GM03348 (cell line): ENCODE data around the gene CNOT1.
A peak's percentile ranks its signal among the peaks of the same experiment; 100 is the strongest.
"Not testable (repeated sequence)": the region's sequence is repeated elsewhere in the genome, so short reads cannot be mapped to it uniquely, and the experiment has no call there.

Experiments
- DNase-seq: peaks from one replicate; pipeline ENCODE4 v3.0.0; 2012; ENCODE audit warnings: low spot score

CNOT1 gene

GRCh38 chr16:58629733-58630640 lies at the start of gene CNOT1:
TSS of gene CNOT1 (minus strand) at chr16:58629826. CDS start at chr16:58599337, 30,489 bp downstream.
- peak; percentile 99 for DNase-seq

DNA sequence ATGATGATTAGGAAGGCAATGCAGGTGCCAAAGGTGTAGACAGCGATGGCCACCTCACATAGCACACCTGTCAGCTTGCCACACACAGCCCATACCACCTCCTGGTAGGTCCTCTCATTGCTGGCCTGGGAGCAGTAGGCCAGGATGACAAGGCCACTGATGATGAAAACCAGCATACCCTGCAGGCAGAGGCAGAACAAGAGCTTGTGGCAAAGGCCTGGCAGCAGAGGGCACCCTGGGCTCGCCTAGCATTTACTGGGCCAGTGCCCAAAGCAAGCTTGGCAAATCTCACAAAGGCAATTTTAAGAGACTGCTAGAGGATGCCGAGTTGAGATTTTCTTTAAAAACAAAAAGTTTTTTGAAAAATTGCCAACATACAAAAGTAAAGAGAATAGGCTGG lies 49.1 kb upstream of the CNOT1 start:
- DNase-seq: peak; percentile 43

GRCh38 chr16:58678269-58678668 lies 48.6 kb upstream of the CNOT1 start:
- DNase-seq: no peak

DNA sequence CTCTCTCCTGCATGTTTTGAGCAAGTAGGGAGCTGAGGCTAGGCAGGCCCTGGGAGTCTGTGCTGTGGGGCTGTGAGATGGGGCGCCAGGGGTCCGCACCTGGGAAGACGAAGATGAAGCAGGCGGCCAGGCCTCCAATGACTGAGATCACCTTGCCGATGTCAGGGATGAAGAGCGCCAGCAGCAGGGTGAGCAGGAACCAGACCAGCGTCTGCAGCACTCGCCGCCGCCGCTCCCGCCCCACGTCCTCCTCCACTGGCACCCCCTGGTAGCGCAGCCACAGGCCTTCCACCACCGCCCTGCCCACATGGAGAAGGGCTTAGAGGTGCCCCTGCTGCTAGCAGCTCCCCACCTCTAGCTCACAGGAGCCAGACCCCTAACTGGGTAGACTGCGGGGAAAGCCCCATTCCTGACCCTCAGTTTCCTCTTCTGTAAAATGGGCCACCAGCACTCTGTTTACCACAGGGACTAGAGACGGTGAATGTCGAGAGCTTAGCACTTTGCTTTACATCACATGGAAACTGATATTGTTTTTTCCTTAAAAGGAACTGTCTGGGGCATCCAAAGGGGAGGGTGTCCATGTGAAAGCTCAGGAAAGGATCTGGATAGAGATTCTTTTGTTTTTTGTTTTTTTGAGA lies 41.4 kb upstream of the CNOT1 start:
- DNase-seq: no peak

GRCh38 chr16:58670177-58670576 lies 40.6 kb upstream of the CNOT1 start:
- DNase-seq: no peak

DNA sequence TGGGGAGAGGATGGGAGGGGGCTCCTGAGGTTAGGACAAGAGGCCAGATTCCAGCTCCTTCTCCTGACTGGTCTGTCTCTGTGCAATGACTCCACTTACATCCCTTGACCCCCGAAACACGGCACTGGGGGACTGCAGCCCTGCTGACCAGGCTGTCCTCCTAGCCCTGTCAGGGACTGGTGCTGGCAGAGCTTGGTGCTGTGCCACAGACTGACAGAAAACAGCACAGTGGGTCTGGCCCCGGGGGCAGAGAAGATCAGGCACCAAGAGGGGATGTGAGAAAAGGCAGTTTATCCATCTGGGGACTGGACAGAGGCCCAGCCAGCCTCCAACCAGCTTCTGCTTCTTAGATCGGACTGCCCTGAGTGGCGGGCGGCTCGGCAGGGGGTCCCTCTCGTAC lies 35.6 kb upstream of the CNOT1 start:
- no peak for DNase-seq

DNA sequence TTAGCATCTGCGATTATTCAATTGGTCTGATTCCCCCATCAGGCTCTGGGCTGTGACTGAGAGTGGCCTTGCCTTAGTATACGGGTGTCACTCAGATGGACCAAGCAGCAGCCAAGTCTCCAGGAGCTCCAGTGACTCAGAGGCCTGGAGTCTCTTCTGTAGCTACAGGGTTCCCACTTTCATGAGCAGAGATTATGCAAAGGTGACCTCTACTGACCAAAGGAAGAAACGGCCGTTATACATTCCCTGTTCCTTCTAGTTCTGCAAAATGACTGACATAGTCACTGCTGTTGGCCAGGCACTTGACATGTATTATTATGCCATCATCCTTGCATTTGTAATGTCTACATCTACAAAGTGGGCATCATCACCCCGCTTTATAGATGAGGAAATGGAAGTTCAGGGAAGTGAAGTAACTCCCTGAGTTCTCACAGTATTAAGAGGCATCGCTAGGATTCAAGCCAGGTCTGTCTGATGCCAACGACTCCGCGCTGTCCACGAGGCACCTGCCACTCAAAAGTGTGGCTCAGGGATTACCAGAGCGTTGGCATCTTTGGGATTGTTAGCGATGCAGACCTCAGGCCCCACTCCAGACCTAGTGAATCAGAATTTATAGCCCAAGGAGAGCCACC lies 31.7 kb upstream of the CNOT1 start:
- peak; percentile 92 for DNase-seq

- DNase-seq: not testable (repeated sequence)
These were observed 30.3 kb upstream of the CNOT1 start for GRCh38 chr16:58659911-58660310.

DNA sequence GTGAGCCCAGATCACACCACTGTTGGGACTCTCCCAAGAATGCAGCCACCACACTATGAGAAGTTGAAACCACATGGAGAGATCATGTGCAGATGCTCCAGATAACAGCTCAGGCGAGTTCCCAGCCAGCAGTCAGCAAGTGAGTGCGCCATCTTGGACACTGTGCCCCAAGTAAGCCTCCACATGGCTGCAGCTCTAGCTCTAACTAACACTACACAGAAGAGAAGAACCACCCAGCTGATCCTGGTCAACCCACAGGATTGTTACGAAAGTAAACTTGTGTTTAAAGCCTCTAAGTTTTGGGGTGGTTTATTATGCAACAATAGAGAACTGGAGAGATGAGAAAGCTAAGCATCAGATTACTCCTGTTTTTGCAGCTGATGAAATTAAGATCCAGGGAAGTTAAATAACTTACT lies 29.2 kb upstream of the CNOT1 start:
- no peak for DNase-seq

DNA sequence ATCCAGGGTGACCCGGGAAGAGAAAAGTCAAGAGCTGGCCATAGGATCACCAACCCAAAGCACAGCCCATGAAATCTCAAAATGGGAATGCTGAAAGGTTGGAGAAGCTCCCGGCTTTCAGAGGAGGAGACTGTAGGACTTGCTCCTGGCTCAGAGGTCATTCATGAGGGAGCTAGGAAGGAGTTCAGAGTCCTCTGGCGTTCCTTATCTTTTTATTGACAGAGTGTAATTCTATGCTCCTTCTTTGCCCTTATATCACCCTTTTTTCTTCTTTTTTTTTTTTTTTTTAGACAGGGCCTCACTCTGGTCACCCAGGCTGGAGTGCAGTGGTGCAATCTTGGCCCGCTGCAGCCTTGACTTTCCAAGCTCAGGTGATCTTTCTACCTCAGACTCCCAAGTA lies 27.3 kb upstream of the CNOT1 start:
- no peak for DNase-seq

GRCh38 chr16:58655215-58655596 lies 25.6 kb upstream of the CNOT1 start:
- no peak for DNase-seq

DNA sequence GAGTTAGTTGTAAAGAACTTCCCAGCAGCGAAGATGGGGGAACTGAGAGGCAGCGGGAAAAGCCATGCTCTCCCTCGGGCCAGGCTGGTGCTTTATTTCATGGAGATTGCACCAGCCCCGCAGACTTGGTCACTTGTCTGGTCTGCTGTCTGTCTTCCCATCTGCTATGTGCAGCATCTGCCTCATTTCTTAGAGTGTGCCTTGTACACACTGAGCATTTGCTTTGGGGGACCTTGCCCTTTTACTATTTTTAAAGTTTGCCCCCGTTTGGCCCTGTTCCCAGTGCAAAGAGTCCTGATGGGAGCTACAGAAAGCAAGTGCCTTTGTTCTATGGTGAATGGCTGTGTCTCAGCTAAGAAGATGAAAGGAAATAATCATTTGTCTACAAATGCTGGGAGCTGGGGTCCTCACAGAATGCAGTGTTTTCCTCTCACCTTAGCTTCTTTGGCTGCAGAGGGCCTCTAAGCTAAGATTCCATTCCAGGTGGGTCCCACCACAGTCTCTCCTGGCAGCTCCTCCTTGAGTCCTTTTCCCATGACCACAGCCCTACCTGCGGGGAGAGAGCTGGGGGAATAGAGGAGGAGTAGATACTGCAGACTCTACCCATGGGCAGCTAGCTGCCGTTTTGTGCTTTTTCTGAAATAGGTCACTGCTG lies 25.1 kb upstream of the CNOT1 start:
- DNase-seq: no peak

DNA sequence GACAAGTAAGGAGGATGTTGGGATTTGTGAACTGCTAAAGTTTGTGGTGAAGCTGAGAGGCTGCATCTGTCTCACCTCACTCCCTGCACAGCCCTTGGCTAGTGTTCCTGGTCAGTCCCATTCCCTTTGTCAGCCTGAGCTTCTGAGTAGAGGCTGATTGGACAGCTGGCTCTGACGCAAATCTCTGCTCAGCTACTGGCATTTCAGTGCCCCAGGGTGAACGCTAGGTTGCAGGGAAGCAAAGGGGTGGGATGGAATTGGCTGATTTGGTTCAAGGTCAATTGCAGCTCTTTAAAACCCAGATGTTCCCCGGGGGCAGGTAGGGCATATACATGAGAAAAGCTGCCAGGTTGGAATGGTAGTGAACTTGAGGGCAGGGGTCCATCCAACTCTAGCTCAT lies 23.1 kb upstream of the CNOT1 start:
- DNase-seq: no peak

- no peak for DNase-seq
These were observed 22.3 kb upstream of the CNOT1 start for GRCh38 chr16:58651965-58652348.

- no peak for DNase-seq
These were observed 20.1 kb upstream of the CNOT1 start for GRCh38 chr16:58649707-58650106.

- no peak for DNase-seq
These were observed 17.5 kb upstream of the CNOT1 start for GRCh38 chr16:58647107-58647506.

DNA sequence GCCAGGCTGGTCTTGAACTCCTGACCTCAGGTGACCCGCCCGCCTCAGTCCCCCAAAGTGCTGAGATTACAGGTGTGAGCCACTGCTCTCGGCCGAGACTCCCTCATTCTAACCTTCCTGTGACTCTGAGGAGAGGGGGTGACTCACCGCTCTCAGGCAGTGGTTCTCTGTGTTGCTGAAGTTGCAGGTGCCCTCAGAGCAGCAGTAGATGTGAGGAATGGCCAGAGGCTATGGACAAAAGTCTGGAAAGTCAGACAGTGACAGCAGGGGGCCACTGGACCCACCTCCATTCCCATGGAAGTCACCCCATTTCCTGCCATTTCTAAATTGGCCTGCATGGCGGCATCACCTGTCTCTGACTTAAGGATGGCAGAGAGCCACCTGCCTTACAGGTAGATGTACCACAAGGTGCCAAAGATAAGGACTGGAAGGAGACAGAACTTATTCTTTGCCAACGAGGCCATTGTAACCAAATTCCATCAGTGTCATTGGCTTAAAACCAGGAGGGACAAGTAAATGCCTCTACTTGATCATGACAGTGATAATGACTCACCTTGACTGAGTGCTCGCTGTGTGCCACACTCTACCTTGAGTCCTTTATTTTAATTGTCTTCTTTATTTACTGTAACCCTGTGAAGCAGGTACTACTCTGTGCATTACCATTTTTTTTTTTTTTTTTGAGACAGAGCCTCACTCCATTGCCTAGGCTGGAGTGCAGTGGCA lies 15.3 kb upstream of the CNOT1 start:
- no peak for DNase-seq

DNA sequence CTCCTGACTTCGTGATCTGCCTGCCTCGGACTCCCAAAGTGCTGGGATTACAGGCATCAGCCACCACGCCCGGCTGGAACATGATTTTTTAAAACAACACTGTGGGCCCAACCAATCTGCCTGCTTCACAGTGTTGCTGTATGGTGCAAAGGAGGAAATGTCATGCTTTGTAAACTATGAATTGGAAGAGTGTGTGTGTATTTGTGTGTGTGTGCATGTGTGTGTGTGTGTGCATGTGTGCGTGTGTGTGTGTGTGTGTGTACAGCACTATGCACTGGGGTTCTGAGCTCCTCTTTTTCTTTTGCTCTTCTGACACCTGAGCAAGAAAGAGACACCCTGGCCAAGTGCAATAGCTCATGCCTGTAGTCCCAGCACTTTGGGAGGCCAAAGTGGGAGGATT lies 14.5 kb upstream of the CNOT1 start:
- no peak for DNase-seq

GRCh38 chr16:58640949-58641348 lies 11.3 kb upstream of the CNOT1 start:
- no peak for DNase-seq

DNA sequence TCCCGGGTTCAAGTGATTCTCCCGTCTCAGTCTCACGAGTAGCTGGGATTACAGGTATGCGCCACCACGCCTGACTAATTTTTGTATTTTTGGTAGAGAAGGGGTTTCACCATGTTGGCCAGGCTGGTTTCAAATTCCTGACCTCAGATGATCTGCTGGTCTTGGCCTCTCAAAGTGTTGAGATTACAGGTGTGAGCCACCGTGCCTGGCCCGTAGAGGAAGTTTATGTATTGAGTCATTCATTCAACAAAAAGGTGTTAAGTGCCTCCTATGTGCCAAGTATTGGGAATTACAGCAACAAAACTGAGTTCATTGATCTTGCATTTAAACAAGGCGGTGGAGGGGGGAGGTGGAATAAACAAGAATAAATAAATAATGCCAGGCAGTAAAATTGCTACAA lies 10.2 kb upstream of the CNOT1 start:
- no peak for DNase-seq

GRCh38 chr16:58639230-58639629 lies 9.6 kb upstream of the CNOT1 start:
- DNase-seq: no peak
